HG03354 (cell line): ENCODE results near the gene RHNO1.

Source experiments
- ATAC-seq: cut with Tn5 transposase; IDR thresholded peaks from one replicate; pipeline ENCODE4 v1.9.1; 2021; ENCODE audit warnings: mild to moderate bottlenecking; ENCODE audit not compliant: unreplicated experiment, poor library complexity, severe bottlenecking

The RHNO1 gene

DNA sequence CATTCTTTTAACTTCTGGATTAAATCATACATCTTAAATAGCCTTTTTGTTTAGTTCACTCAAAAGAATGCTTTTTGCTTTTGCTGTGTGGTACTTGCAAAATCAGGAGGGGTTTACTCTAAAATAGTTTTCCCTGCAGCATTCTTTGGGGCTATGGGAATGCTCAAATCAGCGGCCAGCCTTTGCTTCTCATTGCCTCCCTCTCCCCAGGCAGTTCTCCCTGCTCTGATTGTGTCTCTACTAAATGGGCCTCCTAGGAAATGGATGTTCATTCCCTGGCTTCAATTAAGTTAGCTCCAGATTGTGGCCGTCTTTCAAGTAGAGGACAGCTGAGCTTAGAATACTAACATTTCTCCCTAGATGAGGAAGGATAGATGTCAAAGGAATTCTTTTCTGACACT lies 18.0 kb downstream of the RHNO1 start:
- no peak for ATAC-seq

DNA sequence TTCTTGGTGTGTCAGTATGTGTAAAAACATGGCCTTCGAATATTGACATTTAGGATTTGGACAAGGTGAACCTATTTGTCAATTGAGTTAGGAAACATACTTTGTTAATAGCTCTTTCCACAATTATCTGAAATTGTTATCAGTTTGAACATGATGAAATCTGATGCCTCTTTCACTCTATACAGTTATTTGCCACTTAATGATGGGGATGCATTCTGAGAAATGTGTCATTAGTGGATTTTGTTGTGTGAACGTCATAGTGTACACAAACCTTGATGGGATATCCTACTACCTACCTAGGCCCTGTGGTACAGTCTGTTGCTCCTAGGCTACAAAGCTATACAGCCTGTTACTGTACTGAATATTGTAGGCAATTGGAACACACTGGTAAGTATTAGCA lies 18.5 kb downstream of the RHNO1 start:
- ATAC-seq, result no peak

DNA sequence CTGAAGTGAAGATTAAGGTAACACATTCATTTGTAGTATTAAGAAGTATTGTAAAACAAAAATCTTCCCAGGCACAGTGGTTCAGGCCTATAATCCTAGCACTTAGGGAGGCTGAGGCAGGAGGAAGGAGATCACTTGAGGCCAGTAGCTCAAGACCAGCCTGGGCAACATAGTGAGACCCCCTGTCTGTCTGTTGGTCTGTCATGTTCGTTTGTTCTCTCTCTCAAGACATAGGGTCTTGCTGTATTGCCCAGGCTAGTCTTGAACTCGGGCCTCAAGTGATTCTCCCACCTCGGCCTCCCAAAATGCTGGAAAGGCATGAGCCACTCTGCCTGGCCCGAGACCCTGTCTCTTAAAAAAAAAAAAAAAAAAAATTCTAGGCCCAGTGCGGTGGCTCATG lies 20.4 kb downstream of the RHNO1 start:
- no peak for ATAC-seq

DNA sequence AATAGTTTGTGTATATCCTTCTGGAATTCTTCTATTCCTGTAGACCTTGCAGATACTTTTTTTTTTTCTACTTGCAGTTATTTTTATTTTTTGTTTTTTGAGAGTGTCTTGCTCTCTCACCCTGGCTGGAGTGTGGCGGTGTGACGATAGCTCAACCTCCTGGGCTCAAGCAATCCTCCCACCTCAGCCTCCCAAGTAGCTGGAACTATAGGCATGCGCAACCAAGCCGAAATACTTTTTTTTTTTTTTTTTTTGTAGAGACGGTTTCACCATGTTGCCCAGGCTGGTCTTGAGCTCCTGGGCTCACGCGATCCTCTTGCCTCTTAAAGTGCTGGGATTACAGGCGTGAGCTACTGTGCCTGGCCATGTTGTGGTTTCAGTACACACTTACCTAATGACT lies 23.6 kb downstream of the RHNO1 start:
- ATAC-seq, result no peak

DNA sequence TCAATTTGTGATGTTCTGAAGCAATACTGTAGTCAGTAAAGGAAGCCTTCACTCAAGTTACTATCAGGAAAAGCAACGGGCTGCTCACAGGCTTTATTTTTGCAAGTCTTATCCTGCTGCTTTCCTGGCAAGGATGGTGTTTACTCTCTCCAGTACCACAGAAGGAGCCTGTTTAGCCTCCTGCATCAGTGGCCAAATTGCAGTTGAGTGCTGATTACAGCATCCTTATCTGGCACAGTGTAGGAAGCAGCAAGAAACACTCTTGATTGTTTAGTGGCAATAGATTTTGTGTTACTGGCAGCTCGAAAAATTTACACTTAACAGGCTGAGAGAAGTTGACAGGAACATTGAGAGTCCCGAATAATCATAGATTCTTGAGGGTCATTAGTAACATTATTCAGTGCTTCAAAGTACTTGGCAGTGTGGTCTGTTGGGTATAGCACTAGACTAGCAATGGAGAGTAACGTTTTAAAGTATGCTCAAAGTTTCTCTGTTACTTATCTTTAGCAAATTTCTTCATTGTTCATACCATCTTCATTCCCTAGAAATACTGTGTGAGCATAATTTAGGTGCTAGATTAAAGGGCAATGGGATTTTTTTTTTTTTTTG lies 25.4 kb downstream of the RHNO1 start:
- no peak for ATAC-seq

DNA sequence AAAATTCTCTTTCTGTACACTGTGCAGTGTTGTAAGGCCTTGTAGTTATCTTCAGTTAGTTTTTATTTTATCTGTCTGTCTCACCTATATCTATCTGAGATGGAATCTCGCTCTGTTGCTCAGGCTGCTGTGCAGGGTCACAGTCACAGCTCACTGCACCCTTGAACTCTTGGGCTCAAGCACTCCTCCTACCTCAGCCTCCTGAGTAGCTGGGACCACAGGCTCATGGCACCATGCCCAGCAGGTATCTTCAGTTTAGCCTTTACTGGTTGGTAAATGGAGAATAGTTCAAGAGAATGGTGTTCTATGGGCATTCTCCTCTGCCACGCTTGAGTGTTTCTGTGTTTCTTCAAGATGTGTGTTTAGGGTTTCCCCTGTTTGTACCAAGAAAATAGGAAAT lies 27.2 kb downstream of the RHNO1 start:
- no peak for ATAC-seq

DNA sequence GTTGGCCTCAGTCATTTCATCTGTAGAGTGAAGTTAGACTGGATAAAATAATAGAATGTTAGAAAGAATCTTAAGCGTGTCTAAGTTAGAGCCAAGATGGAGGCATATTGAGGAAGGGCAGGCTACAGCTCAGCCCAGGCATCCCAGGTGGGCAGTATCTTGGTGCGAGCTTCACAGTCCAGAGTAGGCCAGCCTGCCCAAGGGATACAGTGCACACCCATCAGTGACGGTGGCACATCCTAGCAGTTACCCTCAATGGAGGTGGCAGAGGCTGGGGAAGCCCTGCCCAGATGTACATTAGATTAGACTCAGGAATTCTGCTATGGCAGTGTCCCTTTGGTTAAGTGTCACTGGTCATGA lies 35.2 kb downstream of the RHNO1 start:
- ATAC-seq, result no peak

DNA sequence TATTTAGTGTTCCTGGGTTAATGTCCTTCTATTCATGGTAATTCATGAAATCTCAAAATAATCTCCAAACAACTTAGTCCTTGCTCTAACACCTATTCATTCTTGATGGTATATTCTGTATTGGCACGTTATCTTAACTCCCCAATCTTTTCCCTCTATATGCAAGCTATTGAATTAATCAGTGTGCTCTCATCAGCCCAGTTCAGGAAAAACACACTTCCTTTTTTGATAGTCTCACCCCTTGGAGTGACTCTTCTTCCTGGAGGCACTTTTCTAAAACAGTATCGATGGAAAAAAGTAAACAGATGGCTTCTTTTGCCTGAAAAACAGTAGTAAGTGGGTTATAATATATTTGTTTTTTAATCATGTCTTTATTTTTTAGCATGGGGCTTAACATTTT lies 42.2 kb downstream of the RHNO1 start:
- no peak for ATAC-seq

DNA sequence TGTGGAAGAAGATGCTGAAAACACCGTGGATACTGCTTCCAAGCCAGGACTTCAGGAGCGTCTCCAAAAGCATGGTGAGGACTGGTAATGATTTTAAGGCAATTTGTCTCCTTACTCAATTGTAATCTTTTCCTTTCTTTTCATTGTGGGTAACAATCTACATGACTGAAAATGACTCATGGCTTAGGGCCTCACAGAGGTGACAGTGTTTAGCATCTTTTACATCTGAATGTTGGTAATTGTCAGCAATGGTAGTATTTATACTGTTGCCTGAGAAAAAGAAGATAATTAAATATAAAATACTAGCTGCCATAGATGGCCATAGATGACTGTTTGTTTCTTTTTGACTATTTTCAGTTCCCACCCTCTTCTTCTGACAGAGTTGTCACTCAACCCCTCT lies 45.3 kb downstream of the RHNO1 start:
- no peak for ATAC-seq

DNA sequence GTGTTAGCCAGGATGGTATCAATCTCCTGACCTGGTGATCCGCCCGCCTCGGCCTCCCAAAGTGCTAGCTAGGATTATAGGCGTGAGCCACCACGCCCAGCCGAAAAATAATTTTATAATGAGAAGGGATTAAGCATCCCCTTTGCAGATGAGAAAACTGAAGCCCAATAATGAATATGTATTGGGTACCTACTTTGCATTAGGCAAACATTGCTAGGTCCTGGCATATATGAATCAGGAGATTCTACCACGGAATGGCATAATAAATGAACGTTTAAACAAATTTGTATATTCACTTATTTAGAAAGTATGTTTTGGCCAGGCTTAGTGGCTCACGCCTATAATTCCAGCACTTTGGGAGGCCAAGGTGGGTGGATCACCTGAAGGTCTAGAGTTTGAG lies 46.0 kb downstream of the RHNO1 start:
- ATAC-seq, result no peak

DNA sequence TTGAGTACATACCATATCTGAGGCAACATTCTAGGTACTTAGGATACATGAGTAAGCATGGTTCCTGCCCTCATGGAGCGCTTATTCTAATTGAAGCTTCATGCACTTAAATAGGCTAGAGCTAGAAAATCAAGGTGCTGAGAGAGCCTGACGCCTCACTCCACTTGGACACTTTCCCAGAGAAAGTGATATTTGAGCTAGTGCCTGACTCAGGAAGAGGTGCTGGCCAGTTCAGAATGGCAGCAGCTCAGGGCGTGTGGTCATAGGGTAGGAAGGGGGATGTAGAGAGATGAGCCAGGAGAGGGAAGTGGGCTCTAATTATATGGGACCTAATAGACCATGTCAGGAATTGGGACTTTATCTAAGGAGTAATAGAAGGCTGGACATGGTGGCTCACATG lies 47.0 kb downstream of the RHNO1 start:
- ATAC-seq, result no peak

DNA sequence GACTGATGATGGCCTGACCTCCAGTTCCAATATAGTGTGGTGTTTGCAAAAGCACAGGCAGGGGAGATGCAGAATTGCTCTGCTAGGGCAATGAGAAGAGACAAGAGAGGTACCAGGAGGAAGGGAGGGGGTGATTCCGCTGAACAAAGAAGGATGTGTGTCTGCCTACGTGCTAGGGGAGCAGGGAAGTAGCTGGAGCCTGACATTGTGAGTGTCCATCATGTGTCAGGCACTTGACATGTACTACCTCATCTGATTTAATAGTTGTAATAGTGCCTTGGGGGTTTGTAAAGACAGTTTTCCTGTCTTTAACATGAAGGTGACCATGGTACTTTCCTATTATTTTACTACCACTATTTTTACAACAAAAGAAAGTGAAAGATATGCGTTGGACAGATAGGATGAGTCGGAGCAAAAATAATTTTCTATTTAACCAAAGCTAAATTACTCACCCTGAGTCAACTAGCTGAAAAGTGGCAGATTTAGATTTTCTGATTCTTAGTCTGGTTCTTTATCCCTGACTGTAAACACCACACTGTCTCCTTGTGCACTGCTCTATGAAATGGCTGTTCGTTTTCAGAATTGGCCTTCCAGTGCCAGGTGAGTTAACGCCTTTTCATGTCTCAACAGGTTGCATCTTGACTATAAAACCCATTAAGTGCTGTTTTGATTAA lies 48.4 kb downstream of the RHNO1 start:
- no peak for ATAC-seq

DNA sequence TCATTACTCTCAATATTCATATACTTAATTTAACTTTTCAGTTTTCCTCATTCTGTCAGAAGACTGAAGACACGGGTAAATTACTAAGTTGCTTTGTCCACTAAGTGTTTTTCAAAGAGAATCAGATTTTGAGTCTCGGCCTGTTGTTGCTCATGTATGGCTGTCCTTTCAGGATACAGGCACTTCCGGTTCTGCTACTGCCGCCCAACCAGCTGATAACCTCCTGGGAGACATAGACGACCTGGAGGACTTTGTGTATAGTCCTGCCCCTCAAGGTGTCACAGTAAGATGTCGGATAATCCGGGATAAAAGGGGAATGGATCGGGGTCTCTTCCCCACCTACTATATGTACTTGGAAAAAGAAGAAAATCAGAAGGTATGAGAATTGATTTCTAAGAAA lies 53.8 kb downstream of the RHNO1 start:
- no peak for ATAC-seq

DNA sequence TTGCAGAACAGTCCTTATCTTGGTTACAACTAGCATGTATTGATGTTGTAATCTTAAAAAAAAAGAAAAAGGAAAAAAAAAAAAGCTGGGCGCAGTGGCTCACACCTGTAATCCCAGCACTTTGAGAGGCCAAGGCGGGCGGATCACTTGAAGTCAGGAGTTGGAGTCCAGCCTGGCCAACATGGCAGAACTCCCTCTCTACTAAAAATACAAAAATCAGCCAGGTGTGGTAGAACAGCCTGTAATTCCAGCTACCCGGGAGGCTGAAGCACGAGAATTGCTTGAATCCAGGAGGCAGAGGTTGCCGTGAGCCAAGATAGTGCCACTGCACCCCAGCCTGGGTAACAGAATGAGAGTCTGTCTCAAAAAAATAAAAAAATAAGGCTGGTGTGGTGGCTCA lies 56.6 kb downstream of the RHNO1 start:
- no peak for ATAC-seq

DNA sequence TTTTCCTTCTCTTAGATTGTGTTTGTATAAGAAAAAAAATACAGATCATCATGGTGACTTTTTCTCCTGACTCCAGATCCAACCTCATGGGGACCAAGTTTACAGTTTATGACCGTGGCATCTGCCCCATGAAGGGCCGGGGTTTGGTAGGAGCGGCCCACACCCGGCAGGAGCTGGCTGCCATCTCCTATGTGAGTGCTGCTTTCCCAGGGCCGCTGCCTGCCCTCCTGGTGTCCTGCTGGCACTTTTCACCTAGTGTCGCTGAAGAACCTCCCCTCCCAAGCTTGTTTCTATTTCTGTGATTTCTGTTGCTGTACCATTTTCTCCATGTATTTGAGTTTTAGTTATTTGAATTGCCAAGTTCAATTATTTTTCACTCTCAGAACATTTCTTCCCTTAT lies 57.3 kb downstream of the RHNO1 start:
- no peak for ATAC-seq

DNA sequence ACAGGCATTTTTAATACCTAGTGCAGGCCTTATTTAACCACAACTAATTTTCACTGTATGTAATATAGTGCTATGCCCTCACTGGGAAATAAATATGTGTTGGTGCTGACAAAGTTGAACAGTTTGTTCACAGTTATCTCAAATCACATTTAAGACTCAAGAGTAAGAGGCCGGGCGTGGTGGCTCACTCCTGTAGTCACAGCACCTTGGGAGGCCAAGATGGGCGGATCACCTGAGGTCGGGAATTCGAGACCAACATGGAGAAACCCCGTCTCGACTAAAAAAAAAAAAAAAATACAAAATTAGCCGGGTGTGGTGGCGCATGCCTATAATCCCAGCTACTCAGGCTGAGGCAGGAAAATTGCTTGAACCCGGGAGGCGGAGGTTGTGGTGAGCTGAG lies 59.3 kb downstream of the RHNO1 start:
- ATAC-seq, result no peak

DNA sequence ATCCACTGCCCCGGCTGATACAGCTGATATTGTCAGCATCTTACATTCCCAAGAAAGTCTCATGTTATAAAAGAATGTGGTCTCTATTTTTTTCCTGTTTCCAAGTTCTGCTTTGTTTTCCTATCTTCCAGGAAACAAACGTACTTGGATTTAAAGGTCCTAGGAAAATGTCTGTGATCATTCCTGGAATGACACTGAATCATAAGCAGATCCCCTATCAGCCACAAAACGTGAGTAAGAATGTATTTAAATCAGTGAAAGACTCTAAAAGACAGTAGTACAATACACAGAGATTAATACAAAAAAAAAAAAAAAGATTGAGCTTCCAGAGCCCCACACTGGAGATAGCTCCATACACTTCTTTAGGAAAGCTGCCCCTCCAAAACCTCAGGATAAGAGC lies 60.5 kb downstream of the RHNO1 start:
- no peak for ATAC-seq
